HUES64 (cell line): Measurements from ENCODE around the gene EFHD1.

Experiments used
- H3K27ac ChIP-seq: 2 replicates; pipeline ENCODE4 v1.7.0; 2013; ENCODE audit warnings: low read depth, low read length, inconsistent platforms
- H3K27me3 ChIP-seq: 2 replicates; pipeline ENCODE4 v1.6.1; 2013; ENCODE audit warnings: mild to moderate bottlenecking, low read length; ENCODE audit not compliant: insufficient read depth
- H3K36me3 ChIP-seq: 2 replicates; pipeline ENCODE4 v1.6.1; 2013; ENCODE audit warnings: mild to moderate bottlenecking, low read length; ENCODE audit not compliant: insufficient read depth
- H3K4me1 ChIP-seq: 2 replicates; pipeline ENCODE4 v1.6.1; 2013; ENCODE audit warnings: mild to moderate bottlenecking, low read length, moderate library complexity; ENCODE audit not compliant: insufficient read depth
- H3K4me3 ChIP-seq: 2 replicates; pipeline ENCODE4 v1.5.1; 2013; ENCODE audit warnings: mild to moderate bottlenecking, low read length, moderate library complexity
- H3K9ac ChIP-seq: 2 replicates; pipeline ENCODE4 v1.6.1; 2013; ENCODE audit warnings: mild to moderate bottlenecking, low read depth, low read length
- H3K9me3 ChIP-seq: 2 replicates; pipeline ENCODE4 v1.6.1; 2013; ENCODE audit warnings: low read depth, low read length; ENCODE audit not compliant: insufficient read depth
- WGBS: fragments of 150-250, 120-280 bp; methylation state at CpG from one replicate; pipeline ENCODE4 v1.1.7; 2013; ENCODE audit warnings: missing lambda C conversion rate; 5-methylcytosine and 5-hydroxymethylcytosine counted together

Gene EFHD1

GRCh38 chr2:232636788-232637420 lies 3.5 kb downstream of the EFHD1 start:
- H3K27ac ChIP-seq = no peak overlapping the region
- 92% methylated on average over 16 of the region's 16 CpGs for WGBS
- no peak overlapping the region for H3K9ac ChIP-seq
- no peaks in the 10 kb centered on the region for H3K36me3 ChIP-seq
- H3K4me1 ChIP-seq = peaks cover 5% of the 10 kb centered on the region; the same call in 1 of the 2 replicates
- H3K4me3 ChIP-seq = no peak overlapping the region
- H3K9me3 ChIP-seq = no peaks in the 10 kb centered on the region
- peaks cover 64% of the 10 kb centered on the region for H3K27me3 ChIP-seq

GRCh38 chr2:232637866-232638583 lies 4.6 kb downstream of the EFHD1 start:
- Histone ChIP-seq H3K9ac (no peak overlapping the region), H3K27me3 (peaks cover 53% of the 10 kb centered on the region), H3K27ac (no peak overlapping the region), H3K4me3 (no peak overlapping the region), H3K36me3 (no peaks in the 10 kb centered on the region), H3K4me1 (peaks cover 5% of the 10 kb centered on the region; the same call in 1 of the 2 replicates), H3K9me3 (no peaks in the 10 kb centered on the region)
- WGBS = 83% methylated on average over 11 of the region's 11 CpGs

GRCh38 chr2:232641153-232641848 lies 7.9 kb downstream of the EFHD1 start:
- Histone ChIP-seq H3K27me3 (peaks cover 20% of the 10 kb centered on the region), H3K27ac (no peak overlapping the region), H3K4me3 (no peak overlapping the region), H3K36me3 (no peaks in the 10 kb centered on the region), H3K9me3 (no peaks in the 10 kb centered on the region), H3K4me1 (no peaks in the 10 kb centered on the region), H3K9ac (no peak overlapping the region)
- 91% methylated on average over 11 of the region's 11 CpGs for WGBS

GRCh38 chr2:232643147-232643425 lies 9.7 kb downstream of the EFHD1 start:
- H3K4me1 ChIP-seq = no peaks in the 10 kb centered on the region
- WGBS = 77% methylated on average over 3 of the region's 3 CpGs
- no peak overlapping the region for H3K27ac ChIP-seq
- H3K36me3 ChIP-seq = no peaks in the 10 kb centered on the region
- peaks cover 10% of the 10 kb centered on the region; the same call in 1 of the 2 replicates for H3K27me3 ChIP-seq
- H3K4me3 ChIP-seq = no peak overlapping the region
- no peak overlapping the region for H3K9ac ChIP-seq
- no peaks in the 10 kb centered on the region for H3K9me3 ChIP-seq

GRCh38 chr2:232643813-232644347 lies 10.5 kb downstream of the EFHD1 start:
- WGBS = 90% methylated on average over 8 of the region's 8 CpGs
- H3K9ac ChIP-seq = no peak overlapping the region
- H3K27me3 ChIP-seq = peaks cover 4% of the 10 kb centered on the region; the same call in 1 of the 2 replicates
- H3K4me1 ChIP-seq = no peaks in the 10 kb centered on the region
- no peak overlapping the region for H3K27ac ChIP-seq
- no peaks in the 10 kb centered on the region for H3K9me3 ChIP-seq
- H3K4me3 ChIP-seq = no peak overlapping the region
- no peaks in the 10 kb centered on the region for H3K36me3 ChIP-seq

- no peaks in the 10 kb centered on the region for H3K9me3 ChIP-seq
- 90% methylated on average over 6 of the region's 6 CpGs for WGBS
These were observed 11.7 kb downstream of the EFHD1 start for GRCh38 chr2:232645061-232645460.

GRCh38 chr2:232646726-232647125 lies 13.3 kb downstream of the EFHD1 start:
- no peaks in the 10 kb centered on the region for H3K9me3 ChIP-seq
- no peak overlapping the region for H3K4me3 ChIP-seq
- no peak overlapping the region for H3K27ac ChIP-seq
- 91% methylated on average over 6 of the region's 6 CpGs for WGBS
- no peaks in the 10 kb centered on the region for H3K4me1 ChIP-seq
- no peaks in the 10 kb centered on the region for H3K27me3 ChIP-seq
- H3K36me3 ChIP-seq = no peaks in the 10 kb centered on the region
- H3K9ac ChIP-seq = no peak overlapping the region

More at GRCh38 chr2:232645061-232645460, 11.7 kb downstream of the EFHD1 start:
- Histone ChIP-seq H3K4me3 (no peak overlapping the region), H3K36me3 (no peaks in the 10 kb centered on the region), H3K4me1 (no peaks in the 10 kb centered on the region), H3K27me3 (0 out of 2 replicates have a peak, but pooled peaks cover 3% of the 10 kb centered on the region), H3K27ac (no peak overlapping the region), H3K9ac (no peak overlapping the region)

- no peaks in the 10 kb centered on the region for H3K27me3 ChIP-seq
- no peaks in the 10 kb centered on the region for H3K36me3 ChIP-seq
- H3K9ac ChIP-seq = no peak overlapping the region
- no peak overlapping the region for H3K4me3 ChIP-seq
- no peak overlapping the region for H3K27ac ChIP-seq
- H3K4me1 ChIP-seq = 0 out of 2 replicates have a peak, but pooled peaks cover 2% of the 10 kb centered on the region
- H3K9me3 ChIP-seq = no peaks in the 10 kb centered on the region
- 90% methylated on average over 8 of the region's 8 CpGs for WGBS
These were observed 13.9 kb downstream of the EFHD1 start for GRCh38 chr2:232647261-232647660.

- H3K36me3 ChIP-seq = no peaks in the 10 kb centered on the region
- H3K27ac ChIP-seq = no peak overlapping the region
- H3K4me3 ChIP-seq = no peak overlapping the region
- H3K9ac ChIP-seq = no peak overlapping the region
- WGBS = 92% methylated on average over 11 of the region's 11 CpGs
- H3K27me3 ChIP-seq = no peaks in the 10 kb centered on the region
- H3K9me3 ChIP-seq = no peaks in the 10 kb centered on the region
- H3K4me1 ChIP-seq = 0 out of 2 replicates have a peak, but pooled peaks cover 5% of the 10 kb centered on the region
These were observed 15.6 kb downstream of the EFHD1 start for GRCh38 chr2:232649033-232649432.

GRCh38 chr2:232652505-232652851 lies 19.1 kb downstream of the EFHD1 start:
- H3K36me3 ChIP-seq = no peaks in the 10 kb centered on the region
- H3K4me3 ChIP-seq = no peak overlapping the region
- no peaks in the 10 kb centered on the region for H3K9me3 ChIP-seq
- no peak overlapping the region for H3K9ac ChIP-seq
- H3K27ac ChIP-seq = no peak overlapping the region
- 0 out of 2 replicates have a peak, but pooled peaks cover 5% of the 10 kb centered on the region for H3K4me1 ChIP-seq
- H3K27me3 ChIP-seq = no peaks in the 10 kb centered on the region
- WGBS = 73% methylated on average over 4 of the region's 4 CpGs

GRCh38 chr2:232653441-232653840 lies 20.0 kb downstream of the EFHD1 start:
- Histone ChIP-seq H3K4me1 (0 out of 2 replicates have a peak, but pooled peaks cover 5% of the 10 kb centered on the region), H3K36me3 (no peaks in the 10 kb centered on the region), H3K9ac (no peak overlapping the region), H3K4me3 (no peak overlapping the region), H3K27ac (no peak overlapping the region), H3K27me3 (no peaks in the 10 kb centered on the region), H3K9me3 (no peaks in the 10 kb centered on the region)
- WGBS = 89% methylated on average over 7 of the region's 7 CpGs
